CD4-positive, alpha-beta T cell treated with Interleukin-17A for 4 hours (primary cell): ENCODE measurements around the gene MYMK.

Source experiments
- DNase-seq: peaks from one replicate; pipeline ENCODE4 v3.0.0-alpha.2; 2020; ENCODE audit warnings: mixed read lengths

Gene MYMK

GRCh38 chr9:133557581-133557980 is 32.8 kb upstream of the MYMK start:
- no peak for DNase-seq

- no peak for DNase-seq
Measured at GRCh38 chr9:133556354-133556753, 31.6 kb upstream of the MYMK start.

- DNase-seq = no peak
Measured at GRCh38 chr9:133554729-133555128, 30.0 kb upstream of the MYMK start.

- DNase-seq = no peak
Measured at GRCh38 chr9:133553973-133554713, 29.4 kb upstream of the MYMK start.

GRCh38 chr9:133553123-133553522 is 28.4 kb upstream of the MYMK start:
- no peak for DNase-seq

- DNase-seq = no peak
Measured at GRCh38 chr9:133552236-133552635, 27.5 kb upstream of the MYMK start.

- DNase-seq = no peak
Measured at GRCh38 chr9:133551446-133551845, 26.7 kb upstream of the MYMK start.

- DNase-seq = no peak
Measured at GRCh38 chr9:133547116-133547515, 22.4 kb upstream of the MYMK start.

GRCh38 chr9:133546287-133546680 is 21.5 kb upstream of the MYMK start:
- DNase-seq = no peak

GRCh38 chr9:133545494-133546286 is 20.9 kb upstream of the MYMK start:
- no peak for DNase-seq

- DNase-seq = no peak
Measured at GRCh38 chr9:133543772-133544467, 19.2 kb upstream of the MYMK start.

GRCh38 chr9:133542002-133542401 is 17.2 kb upstream of the MYMK start:
- no peak for DNase-seq

- no peak for DNase-seq
Measured at GRCh38 chr9:133540698-133541025, 15.9 kb upstream of the MYMK start.

- DNase-seq = no peak
Measured at GRCh38 chr9:133539991-133540697, 15.4 kb upstream of the MYMK start.

- DNase-seq = no peak
Measured at GRCh38 chr9:133538851-133539833, 14.4 kb upstream of the MYMK start.

- DNase-seq = no peak
Measured at GRCh38 chr9:133538176-133538575, 13.4 kb upstream of the MYMK start.

- DNase-seq = no peak
Measured at GRCh38 chr9:133537257-133537656, 12.5 kb upstream of the MYMK start.

- no peak for DNase-seq
Measured at GRCh38 chr9:133536536-133536935, 11.8 kb upstream of the MYMK start.

GRCh38 chr9:133536080-133536479 is 11.3 kb upstream of the MYMK start:
- no peak for DNase-seq

GRCh38 chr9:133535306-133535877 is 10.6 kb upstream of the MYMK start:
- DNase-seq = no peak
